CD8-positive, alpha-beta memory T cell (primary cell): ENCODE measurements around the gene BANP. TPM values are rescaled to one million over a fixed set of nuclear protein-coding genes. Genes with fewer than 3 reads are reported as not detected.

Experiments
- CTCF ChIA-PET: fragments of 350-600 bp; sonication (Branson Sonifier 250); formaldehyde crosslinking; loops from one replicate; lab custom pipeline; 2021; ENCODE audit warnings: antibody characterized with exemption; lab: Charles Lee
- POLR2A ChIA-PET: fragments of 350-600 bp; sonication (Branson Sonifier 250); formaldehyde crosslinking; loops from one replicate; lab custom pipeline; 2021; ENCODE audit warnings: antibody characterized with exemption; lab: Charles Lee
- DNase-seq, 5 donors: peaks; one replicate each; pipeline versions ENCODE4 v3.0.0 to v3.0.0-alpha.2; 2020 to 2022; ENCODE audit warnings: mixed read lengths in 1 of 5
- H3K27ac ChIP-seq: one replicate; pipeline ENCODE4 v1.7.0; 2013; ENCODE audit warnings: low read depth, mild to moderate bottlenecking, low read length, moderate library complexity
- H3K27me3 ChIP-seq: 2 replicates; pipeline ENCODE4 v1.7.0; 2013; ENCODE audit warnings: low read length, mild to moderate bottlenecking; ENCODE audit not compliant: insufficient read depth, poor library complexity, severe bottlenecking
- H3K36me3 ChIP-seq: 2 replicates; pipeline ENCODE4 v1.7.0; 2013; ENCODE audit warnings: mild to moderate bottlenecking, low read length, moderate library complexity; ENCODE audit not compliant: insufficient read depth
- H3K4me1 ChIP-seq: 2 replicates; pipeline ENCODE4 v1.7.0; 2013; ENCODE audit warnings: mild to moderate bottlenecking, low read length, moderate library complexity; ENCODE audit not compliant: insufficient read depth
- H3K4me3 ChIP-seq: 2 replicates; pipeline ENCODE4 v1.7.0; 2013; ENCODE audit warnings: mild to moderate bottlenecking, low read length
- H3K9me3 ChIP-seq: 2 replicates; pipeline ENCODE4 v1.7.0; 2013; ENCODE audit warnings: mild to moderate bottlenecking, low read length
- H3K27ac Mint-ChIP-seq, 8 donors: one replicate each; pipeline ENCODE4 v1.8.0; 2020 to 2021; ENCODE audit warnings: mixed read lengths in 8 of 8, mild to moderate bottlenecking in 6 of 8, inconsistent platforms in 3 of 8, moderate library complexity in 3 of 8
- H3K27me3 Mint-ChIP-seq, 2 donors: one replicate each; pipeline ENCODE4 v1.8.0; 2020 to 2021; ENCODE audit warnings: mixed read lengths in 2 of 2, mild to moderate bottlenecking in 1 of 2, moderate library complexity in 1 of 2
- H3K36me3 Mint-ChIP-seq, 3 donors: one replicate each; pipeline ENCODE4 v1.8.0; 2020 to 2021; ENCODE audit warnings: mixed read lengths in 3 of 3, inconsistent platforms in 1 of 3, mild to moderate bottlenecking in 1 of 3
- H3K4me1 Mint-ChIP-seq, 3 donors: one replicate each; pipeline ENCODE4 v1.8.0; 2020 to 2021; ENCODE audit warnings: mixed read lengths in 3 of 3, inconsistent platforms in 1 of 3, mild to moderate bottlenecking in 1 of 3
- H3K4me3 Mint-ChIP-seq, 7 donors: one replicate each; pipeline ENCODE4 v1.8.0; 2020 to 2021; ENCODE audit warnings: mixed read lengths in 7 of 7, mild to moderate bottlenecking in 6 of 7, moderate library complexity in 4 of 7, inconsistent platforms in 2 of 7
- H3K9me3 Mint-ChIP-seq, 5 donors: one replicate each; pipeline ENCODE4 v1.8.0; 2020 to 2022; ENCODE audit warnings: mixed read lengths in 5 of 5, mild to moderate bottlenecking in 3 of 5, moderate library complexity in 2 of 5, inconsistent platforms in 1 of 5
- polyA plus RNA-seq: library from polyadenylated mRNA; unstranded; fragments of 300-500 nt; fragmentation: Illumina TruSeq; gene quantifications from one replicate; pipeline ENCODE4 v1.2.3, GENCODE V29; 2021
- total RNA-seq, 2 experiments: library from RNA; stranded (reverse); gene quantifications; one replicate each; pipeline ENCODE4 v1.2.3, GENCODE V29; 2021

Gene BANP
- total and polyA plus RNA-seq, 3 experiments from 2014 or later = 28.5 to 32.5 (median 29.5) TPM

DNA sequence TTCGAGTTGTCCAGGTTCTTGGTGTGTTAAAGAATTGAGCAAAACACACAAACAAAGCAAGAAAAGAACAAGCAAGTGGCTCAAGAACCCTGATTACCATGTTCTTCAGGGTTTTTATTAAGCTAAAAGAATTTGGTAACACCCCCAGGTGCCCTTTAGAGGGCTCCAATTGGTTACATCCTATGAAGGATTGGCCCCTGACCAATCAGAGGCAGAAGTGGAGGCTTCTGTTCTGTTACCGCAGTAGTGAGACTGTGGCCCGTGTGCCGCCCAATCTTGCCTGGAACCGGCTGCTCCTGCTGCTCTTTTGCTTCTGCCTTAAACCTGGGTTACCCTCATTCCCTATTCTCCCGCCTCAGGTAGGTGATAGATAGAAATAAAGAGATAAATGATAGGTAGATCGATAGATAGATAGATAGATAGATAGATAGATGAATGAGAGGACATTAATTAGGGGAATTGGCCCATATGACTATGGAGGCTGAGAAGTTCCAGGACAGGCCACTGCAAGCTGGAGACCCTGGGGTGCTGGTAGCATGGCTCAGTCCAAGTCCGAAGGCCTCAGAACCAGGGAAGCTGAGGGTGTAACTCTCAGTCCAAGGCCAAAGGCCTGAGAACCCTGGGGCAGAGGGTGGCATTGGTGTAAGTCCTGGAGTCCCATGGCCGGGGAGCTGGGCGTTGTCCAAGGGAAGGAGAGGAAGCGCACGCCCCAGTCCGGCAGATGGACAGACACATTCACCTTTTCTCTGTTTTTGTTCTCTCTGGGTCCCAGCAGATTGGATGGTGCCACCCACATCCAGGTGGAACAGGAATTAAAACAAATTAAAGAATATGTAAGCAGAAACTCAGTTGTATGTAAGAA is 11.4 kb upstream of the BANP start:
- ChIA-PET POLR2A (no interaction called here), CTCF (interaction anchor here (1.3 kb wide), 1 partner anchor 9 kb away, joined by 3 read pairs; no protein-coding TSS in a partner anchor)
- no peak overlapping the region for H3K27ac Mint-ChIP-seq
- Histone ChIP-seq H3K4me1 (no peaks in the 10 kb centered on the region), H3K27me3 (no peaks in the 10 kb centered on the region), H3K9me3 (no peaks in the 10 kb centered on the region), H3K4me3 (no peak overlapping the region), H3K36me3 (no peaks in the 10 kb centered on the region), H3K27ac (no peak overlapping the region)
- peaks cover 0 to under 1% (median 0%) of the 10 kb centered on the region in 3 donors for H3K4me1 Mint-ChIP-seq
- peaks cover 0 to 2% (median 0%) of the 10 kb centered on the region in 3 donors for H3K36me3 Mint-ChIP-seq
- H3K4me3 Mint-ChIP-seq = no peak overlapping the region
- no peaks in the 10 kb centered on the region for H3K9me3 Mint-ChIP-seq
- no peaks in the 10 kb centered on the region for H3K27me3 Mint-ChIP-seq
- DNase-seq = no peak

DNA sequence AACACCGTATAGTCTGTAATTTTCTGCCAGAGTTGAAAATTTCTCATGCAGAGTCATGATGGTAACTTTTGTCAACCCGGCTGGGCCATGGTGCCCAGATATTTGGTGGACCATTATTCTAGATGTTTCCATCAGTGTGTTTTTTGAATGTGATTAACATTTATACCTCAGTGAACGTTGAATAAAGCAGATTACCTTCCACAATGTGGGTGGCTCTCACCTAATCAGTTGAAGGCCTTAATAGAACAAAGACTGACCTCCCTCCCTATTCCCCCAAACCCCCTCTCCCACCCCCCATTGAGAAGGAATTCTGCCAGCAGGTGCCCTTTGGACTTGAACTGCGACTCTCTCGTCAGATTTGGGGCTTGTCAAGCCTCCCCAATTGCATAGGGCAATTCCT is 8.6 kb upstream of the BANP start:
- Histone ChIP-seq H3K27ac (no peak overlapping the region), H3K36me3 (no peaks in the 10 kb centered on the region), H3K27me3 (no peaks in the 10 kb centered on the region), H3K4me1 (no peaks in the 10 kb centered on the region), H3K4me3 (no peak overlapping the region), H3K9me3 (no peaks in the 10 kb centered on the region)
- CTCF ChIA-PET = no interaction called here
- POLR2A ChIA-PET = no interaction called here
- no peak overlapping the region for H3K4me3 Mint-ChIP-seq
- H3K36me3 Mint-ChIP-seq = peaks cover 0 to 3% (median 0%) of the 10 kb centered on the region in 3 donors
- H3K9me3 Mint-ChIP-seq = no peaks in the 10 kb centered on the region
- H3K4me1 Mint-ChIP-seq = peaks cover 0 to 7% (median 0%) of the 10 kb centered on the region in 3 donors
- H3K27ac Mint-ChIP-seq = no peak overlapping the region
- no peak for DNase-seq
- peaks cover under 1 to 6% of the 10 kb centered on the region in 2 donors for H3K27me3 Mint-ChIP-seq

DNA sequence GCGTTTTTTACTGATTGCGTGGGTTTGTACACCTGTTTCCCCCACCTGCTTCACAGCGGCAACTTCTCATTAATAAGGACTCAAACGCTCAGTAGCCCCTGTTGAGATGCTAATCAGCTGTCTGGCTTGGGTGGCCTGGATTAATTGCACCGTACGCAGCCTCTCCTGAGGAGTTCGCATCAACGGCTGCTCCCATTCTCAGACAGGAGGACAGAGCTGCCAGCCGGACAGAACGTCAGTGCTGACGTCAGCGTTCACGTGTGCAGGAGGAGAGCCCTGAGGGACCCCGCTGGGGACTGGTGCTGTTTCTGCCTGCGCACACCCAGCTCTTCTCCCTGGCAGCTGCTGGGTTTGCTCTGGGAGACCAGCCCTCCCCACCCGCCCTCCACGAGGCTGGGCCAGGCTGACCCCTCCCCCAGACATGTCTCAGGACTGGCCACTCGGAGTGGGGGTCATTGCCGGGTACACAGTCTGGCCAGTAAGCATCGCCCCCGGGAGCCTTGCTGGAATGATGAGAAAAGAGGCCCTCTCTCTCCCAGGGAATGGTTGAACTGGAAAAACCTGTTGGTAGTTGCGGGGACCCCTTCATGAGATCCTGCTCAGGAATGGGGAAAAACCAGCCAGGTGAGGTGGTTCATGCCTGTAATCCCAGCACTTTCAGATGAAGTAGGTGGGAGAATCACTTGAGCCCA is 5.7 kb upstream of the BANP start:
- CTCF ChIA-PET = no interaction called here
- H3K4me3 ChIP-seq = no peak overlapping the region
- peaks cover 0 to 3% (median 0%) of the 10 kb centered on the region in 3 donors for H3K36me3 Mint-ChIP-seq

DNA sequence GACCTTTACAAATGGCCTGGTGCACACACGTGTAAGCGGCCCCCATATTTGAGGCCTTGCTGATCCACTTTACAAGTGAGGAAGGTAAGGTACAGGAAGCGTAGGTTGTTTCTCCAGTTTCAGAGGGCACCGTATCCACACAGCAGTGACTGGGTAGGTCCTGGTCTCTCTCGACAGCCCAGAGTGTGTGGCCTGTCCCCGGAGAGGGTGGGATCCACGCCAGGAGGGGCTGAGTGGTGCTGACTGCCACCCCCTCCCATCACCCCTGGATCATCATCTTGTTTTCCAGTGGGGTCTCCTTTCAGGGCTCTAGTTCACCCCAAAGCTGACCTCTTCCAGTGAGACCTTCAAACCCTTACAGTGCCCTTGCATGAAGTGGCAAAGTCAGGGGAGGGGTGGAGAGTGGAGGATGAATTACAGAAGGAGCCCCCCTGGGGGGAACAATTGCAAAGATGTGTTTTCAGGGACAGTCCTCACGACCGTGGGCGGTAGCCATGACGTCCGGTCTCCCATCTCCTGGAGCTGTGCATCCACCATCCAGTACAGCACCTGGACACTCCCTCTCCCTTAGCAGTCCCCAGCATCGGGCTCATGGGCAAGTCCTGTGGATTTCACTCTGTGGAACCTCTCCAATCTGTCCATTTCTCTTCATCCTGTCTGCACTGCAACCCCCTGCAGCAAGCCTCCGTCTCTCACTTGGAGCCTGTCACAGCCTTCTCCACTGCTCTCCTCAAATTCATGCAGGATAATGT is 4.5 kb upstream of the BANP start:
- H3K4me3 Mint-ChIP-seq = no peak overlapping the region
- H3K4me1 Mint-ChIP-seq = peaks cover 0 to 14% (median 5%) of the 10 kb centered on the region in 3 donors
- peaks cover 5 to 9% of the 10 kb centered on the region in 2 donors for H3K27me3 Mint-ChIP-seq
- H3K27me3 ChIP-seq = no peaks in the 10 kb centered on the region
- no peaks in the 10 kb centered on the region for H3K9me3 Mint-ChIP-seq
- no peak overlapping the region for H3K27ac ChIP-seq
- H3K36me3 ChIP-seq = no peaks in the 10 kb centered on the region
- no peak overlapping the region for H3K27ac Mint-ChIP-seq
- DNase-seq = no peak
- H3K4me3 ChIP-seq = no peak overlapping the region
- ChIA-PET CTCF (no interaction called here), POLR2A (no interaction called here)
- no peaks in the 10 kb centered on the region for H3K9me3 ChIP-seq
- peaks cover 0 to 3% (median 3%) of the 10 kb centered on the region in 3 donors for H3K36me3 Mint-ChIP-seq
- H3K4me1 ChIP-seq = no peaks in the 10 kb centered on the region

More for the DNA sequence above, 5.7 kb upstream of the BANP start:
- no peak overlapping the region for H3K27ac ChIP-seq
- no peaks in the 10 kb centered on the region for H3K36me3 ChIP-seq
- no peaks in the 10 kb centered on the region for H3K27me3 ChIP-seq
- H3K27me3 Mint-ChIP-seq = peaks cover 3 to 9% of the 10 kb centered on the region in 2 donors
- H3K9me3 Mint-ChIP-seq = no peaks in the 10 kb centered on the region
- POLR2A ChIA-PET = no interaction called here
- peak overlapping the region in 1 of 7 donors; percentile 32 for H3K4me3 Mint-ChIP-seq
- H3K9me3 ChIP-seq = no peaks in the 10 kb centered on the region
- DNase-seq = peak in 1 of 5 donors; percentile 42
- H3K27ac Mint-ChIP-seq = no peak overlapping the region
- H3K4me1 Mint-ChIP-seq = peaks cover 0 to 7% (median 0%) of the 10 kb centered on the region in 3 donors
- no peaks in the 10 kb centered on the region for H3K4me1 ChIP-seq

DNA sequence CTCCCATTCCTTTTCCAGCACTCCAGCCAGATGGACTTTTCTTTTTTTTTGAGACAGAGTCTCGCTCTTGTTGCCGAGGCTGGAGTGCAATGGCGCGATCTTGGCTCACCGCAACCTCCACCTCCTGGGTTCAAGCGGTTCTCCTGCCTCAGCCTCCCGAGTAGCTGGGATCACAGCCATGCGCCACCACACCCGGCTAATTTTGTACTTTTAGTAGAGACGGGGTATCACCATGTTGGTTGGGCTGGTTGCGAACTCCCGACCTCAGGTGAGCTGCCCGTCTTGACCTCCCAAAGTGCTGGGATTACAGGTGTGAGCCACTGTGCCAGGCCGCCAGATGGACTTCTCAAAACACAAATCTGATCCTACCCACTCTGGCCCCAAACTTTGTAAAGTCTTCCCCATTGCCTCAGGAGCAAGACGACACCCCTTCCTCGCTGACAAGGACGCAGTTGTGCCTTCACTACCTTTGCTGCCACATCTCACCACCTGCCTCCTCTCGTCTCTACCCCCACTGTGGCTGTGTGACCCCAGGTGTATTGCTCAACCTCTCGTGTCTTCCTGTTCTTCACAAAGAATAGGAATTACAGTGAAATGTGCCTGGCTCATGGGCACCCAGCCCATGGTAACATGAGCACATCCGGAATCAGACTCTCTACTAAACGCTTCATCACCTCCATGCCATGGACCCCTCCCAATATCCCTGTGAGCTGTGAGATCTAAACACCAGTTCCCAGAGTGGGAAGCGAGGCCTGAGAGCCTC is 3.7 kb upstream of the BANP start:
- Mint-ChIP-seq H3K27ac (no peak overlapping the region), H3K9me3 (no peaks in the 10 kb centered on the region), H3K36me3 (peaks cover 0 to 8% (median 1%) of the 10 kb centered on the region in 3 donors), H3K27me3 (peaks cover 5 to 9% of the 10 kb centered on the region in 2 donors), H3K4me3 (no peak overlapping the region), H3K4me1 (peaks cover 7 to 20% (median 11%) of the 10 kb centered on the region in 3 donors)
- CTCF ChIA-PET = interaction anchor here (2.2 kb wide), 1 partner anchor 168 kb away, joined by 7 read pairs; no protein-coding TSS in a partner anchor
- peaks cover 6% of the 10 kb centered on the region for H3K4me1 ChIP-seq
- H3K27ac ChIP-seq = no peak overlapping the region
- H3K27me3 ChIP-seq = no peaks in the 10 kb centered on the region
- POLR2A ChIA-PET = no interaction called here
- no peaks in the 10 kb centered on the region for H3K9me3 ChIP-seq
- no peaks in the 10 kb centered on the region for H3K36me3 ChIP-seq
- DNase-seq = no peak
- no peak overlapping the region for H3K4me3 ChIP-seq

DNA sequence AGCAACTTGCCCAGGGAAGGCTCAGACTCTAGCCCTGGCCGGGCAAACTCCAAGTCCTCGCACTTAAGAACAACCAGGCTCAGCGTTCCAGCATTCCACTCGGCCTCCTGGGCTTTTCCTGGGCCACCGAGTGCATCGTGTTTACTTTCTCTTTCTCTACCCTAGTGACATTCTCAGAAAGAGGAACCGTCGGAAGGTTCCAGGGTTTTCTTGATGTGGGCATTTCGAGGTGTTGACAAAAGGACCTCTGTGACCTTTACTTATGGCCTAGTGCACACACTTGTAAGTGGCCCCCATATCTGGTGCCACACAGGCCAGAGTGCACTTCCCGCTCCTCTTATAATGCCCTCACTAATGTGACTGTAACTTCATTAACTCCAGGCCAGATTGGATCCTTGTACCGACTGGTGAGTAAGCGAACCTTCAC is 3.1 kb upstream of the BANP start:
- peaks cover 12% of the 10 kb centered on the region for H3K4me1 ChIP-seq
- ChIA-PET POLR2A (no interaction called here), CTCF (interaction anchor here (1.4 to 2.2 kb wide), 2 partner anchors 9 to 169 kb away, joined by 3 to 7 read pairs; no protein-coding TSS in a partner anchor)
- no peak overlapping the region for H3K4me3 ChIP-seq
- H3K4me3 Mint-ChIP-seq = no peak overlapping the region
- H3K9me3 Mint-ChIP-seq = no peaks in the 10 kb centered on the region
- no peaks in the 10 kb centered on the region for H3K9me3 ChIP-seq
- H3K36me3 ChIP-seq = no peaks in the 10 kb centered on the region
- peaks cover 12 to 25% (median 12%) of the 10 kb centered on the region in 3 donors for H3K4me1 Mint-ChIP-seq
- H3K27me3 ChIP-seq = no peaks in the 10 kb centered on the region
- no peak for DNase-seq
- H3K27me3 Mint-ChIP-seq = peaks cover 5 to 9% of the 10 kb centered on the region in 2 donors
- peak overlapping the region in 1 of 8 donors; percentile 9 for H3K27ac Mint-ChIP-seq
- H3K27ac ChIP-seq = no peak overlapping the region
- H3K36me3 Mint-ChIP-seq = peaks cover 0 to 10% (median 1%) of the 10 kb centered on the region in 3 donors

DNA sequence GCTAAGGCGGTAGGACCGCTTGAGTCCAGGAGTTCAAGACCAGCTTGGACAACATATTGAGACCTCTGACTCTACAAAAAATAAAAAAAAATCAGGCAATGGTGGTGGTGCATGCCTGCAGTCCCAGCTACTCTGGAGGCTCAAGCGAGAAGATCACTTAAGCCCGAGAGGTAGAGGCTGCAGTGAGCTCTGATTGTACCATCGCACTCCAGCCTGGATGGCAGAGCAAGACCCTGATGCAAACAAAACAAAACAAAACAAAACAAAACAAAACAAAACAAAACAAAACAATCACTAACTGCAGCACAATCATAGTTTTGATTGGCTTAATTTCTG is 2.5 kb upstream of the BANP start:
- no peak for DNase-seq
- Mint-ChIP-seq H3K4me1 (peaks cover 17 to 31% (median 18%) of the 10 kb centered on the region in 3 donors), H3K36me3 (peaks cover 0 to 15% (median 3%) of the 10 kb centered on the region in 3 donors), H3K27ac (no peak overlapping the region), H3K4me3 (peak overlapping the region in 2 of 7 donors; percentile 40 to 46), H3K27me3 (peaks cover 5 to 9% of the 10 kb centered on the region in 2 donors), H3K9me3 (no peaks in the 10 kb centered on the region)
- Histone ChIP-seq H3K9me3 (no peaks in the 10 kb centered on the region), H3K4me3 (no peak overlapping the region), H3K36me3 (no peaks in the 10 kb centered on the region), H3K4me1 (peaks cover 17% of the 10 kb centered on the region), H3K27ac (no peak overlapping the region), H3K27me3 (no peaks in the 10 kb centered on the region)
- CTCF ChIA-PET = interaction anchor here (1.4 to 2.2 kb wide), 2 partner anchors 9 to 170 kb away, joined by 3 to 7 read pairs; no protein-coding TSS in a partner anchor
- POLR2A ChIA-PET = no interaction called here
